ENCODE measurements around the gene MYO1D.

The MYO1D gene

GRCh38 chr17:32609884-32610650 lies 266.9 kb downstream of the MYO1D start:
- DNase-seq = no peak

DNA sequence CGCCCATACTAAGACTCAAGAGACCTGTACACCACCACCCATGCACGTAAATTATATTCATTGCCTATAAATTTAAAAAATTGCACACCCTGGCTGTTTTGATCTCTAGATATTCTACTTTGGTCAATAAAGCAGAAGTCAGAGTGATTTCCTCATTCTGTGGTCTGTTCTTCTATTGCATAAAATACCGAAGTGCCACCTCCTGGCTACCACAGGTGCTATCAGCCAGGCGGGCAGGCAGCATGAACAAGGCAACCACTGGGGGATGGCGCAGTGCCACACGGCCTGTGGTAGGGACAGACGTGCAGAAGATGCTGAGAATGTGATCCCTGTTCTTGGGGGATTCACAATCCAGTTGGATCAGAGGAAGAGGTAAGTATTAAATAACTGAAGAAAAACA lies 267.8 kb downstream of the MYO1D start:
- DNase-seq = no peak

- DNase-seq = no peak
Observed at GRCh38 chr17:32608267-32608666, 268.7 kb downstream of the MYO1D start.

- DNase-seq = no peak
Observed at GRCh38 chr17:32604966-32605365, 272.0 kb downstream of the MYO1D start.

GRCh38 chr17:32602396-32602795 lies 274.5 kb downstream of the MYO1D start:
- no peak for DNase-seq

GRCh38 chr17:32601866-32602265 lies 275.1 kb downstream of the MYO1D start:
- no peak for DNase-seq

- DNase-seq = no peak
Observed at GRCh38 chr17:32596628-32597027, 280.3 kb downstream of the MYO1D start.

- no peak for DNase-seq
Observed at GRCh38 chr17:32596206-32596605, 280.7 kb downstream of the MYO1D start.

DNA sequence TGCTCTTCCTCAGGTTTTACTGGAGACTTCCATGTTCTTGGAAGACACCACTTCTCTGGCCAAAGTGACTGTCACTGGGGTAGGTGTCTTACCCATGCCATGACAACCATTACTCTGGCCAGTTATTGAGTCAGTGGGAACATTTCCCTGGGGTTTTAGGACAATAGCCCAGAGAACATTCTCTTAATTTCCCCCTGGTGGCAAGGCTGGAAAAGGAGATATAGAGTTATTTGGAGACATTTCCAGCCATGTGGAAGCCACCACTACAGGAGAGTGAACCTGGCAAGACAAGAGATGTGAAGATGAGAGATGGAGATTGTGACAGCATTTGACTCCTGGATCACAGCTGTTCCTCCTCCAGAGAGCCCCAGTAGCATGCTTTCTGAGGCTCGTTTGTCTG lies 283.9 kb downstream of the MYO1D start:
- DNase-seq = no peak

GRCh38 chr17:32591405-32591804 lies 285.5 kb downstream of the MYO1D start:
- no peak for DNase-seq

- DNase-seq = no peak
Observed at GRCh38 chr17:32590974-32591373, 285.9 kb downstream of the MYO1D start.

DNA sequence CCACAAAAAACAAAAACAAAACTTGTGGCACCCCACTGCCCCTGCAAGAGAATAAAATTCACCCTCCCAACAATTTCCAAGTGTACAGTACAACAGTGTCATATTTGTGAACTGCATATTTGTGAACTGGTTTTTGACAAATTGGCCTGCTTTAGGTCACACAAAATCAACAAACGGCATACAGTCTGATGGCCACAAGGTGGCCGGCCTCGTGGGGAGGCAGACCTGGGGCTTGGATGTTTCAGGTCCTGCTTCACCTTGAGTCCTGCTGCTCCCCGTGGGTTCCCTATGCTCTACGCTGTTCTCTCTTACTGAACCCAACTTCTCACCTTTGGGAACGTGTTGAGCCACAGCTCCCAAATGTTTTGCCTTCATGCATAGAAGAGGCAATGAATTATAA lies 287.9 kb downstream of the MYO1D start:
- DNase-seq = no peak

DNA sequence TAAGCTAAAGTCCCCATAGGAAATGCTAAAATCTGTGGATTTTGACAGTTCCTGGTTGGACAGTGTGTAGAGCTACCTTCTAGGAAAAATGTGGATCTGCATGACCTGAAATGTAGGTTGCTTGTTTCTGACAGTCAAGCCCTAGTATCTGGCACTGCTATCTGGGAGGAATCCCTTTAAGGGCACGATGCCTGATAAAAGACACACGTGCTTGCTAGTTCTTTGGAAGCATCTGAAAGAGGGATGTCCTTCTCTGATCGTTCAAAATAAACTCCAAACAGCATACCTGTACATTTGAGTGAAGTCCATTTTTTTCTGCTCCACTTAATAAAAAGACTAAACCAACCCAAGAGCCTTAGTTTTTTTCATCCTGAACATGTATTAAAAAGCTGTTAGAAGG lies 288.8 kb downstream of the MYO1D start:
- DNase-seq = no peak

DNA sequence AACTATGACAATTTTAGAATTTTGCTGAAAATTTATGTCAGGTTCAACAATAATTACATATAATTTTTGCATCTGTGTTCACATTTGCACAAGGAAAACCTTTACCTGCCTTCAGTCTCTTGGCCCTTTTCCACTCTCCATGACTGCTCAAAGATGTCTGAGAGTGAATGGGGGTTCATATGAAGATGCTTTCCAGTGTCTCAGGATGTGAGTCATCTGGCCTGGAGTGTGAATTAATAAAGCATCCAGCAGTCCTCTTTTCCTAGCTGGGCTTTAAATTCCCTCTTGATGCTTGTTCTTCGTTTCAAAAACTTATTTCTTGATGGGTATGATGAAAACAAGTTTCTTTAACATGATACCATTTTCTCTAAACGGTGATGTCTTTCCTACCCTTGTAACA lies 290.3 kb downstream of the MYO1D start:
- no peak for DNase-seq

DNA sequence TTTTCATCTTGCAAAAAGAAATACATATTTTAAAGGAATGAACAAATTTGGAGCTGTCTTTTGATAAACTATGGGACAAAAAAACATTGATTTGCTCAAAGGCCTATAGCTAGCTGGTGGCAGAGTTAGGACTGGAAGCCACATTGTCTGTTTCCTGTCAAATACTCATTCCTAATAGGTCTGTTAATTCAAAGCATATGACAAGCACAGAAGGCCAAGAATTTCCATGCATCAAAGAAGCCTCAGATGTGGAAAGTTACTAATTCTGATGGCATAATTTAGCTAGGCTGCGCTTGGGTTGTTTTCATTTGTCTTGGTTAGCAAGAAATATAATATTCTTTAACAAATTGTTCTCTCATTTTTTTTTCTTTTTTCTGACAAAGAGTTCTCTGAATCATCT lies 292.1 kb downstream of the MYO1D start:
- DNase-seq = no peak

GRCh38 chr17:32583053-32583452 lies 293.9 kb downstream of the MYO1D start:
- DNase-seq = no peak

DNA sequence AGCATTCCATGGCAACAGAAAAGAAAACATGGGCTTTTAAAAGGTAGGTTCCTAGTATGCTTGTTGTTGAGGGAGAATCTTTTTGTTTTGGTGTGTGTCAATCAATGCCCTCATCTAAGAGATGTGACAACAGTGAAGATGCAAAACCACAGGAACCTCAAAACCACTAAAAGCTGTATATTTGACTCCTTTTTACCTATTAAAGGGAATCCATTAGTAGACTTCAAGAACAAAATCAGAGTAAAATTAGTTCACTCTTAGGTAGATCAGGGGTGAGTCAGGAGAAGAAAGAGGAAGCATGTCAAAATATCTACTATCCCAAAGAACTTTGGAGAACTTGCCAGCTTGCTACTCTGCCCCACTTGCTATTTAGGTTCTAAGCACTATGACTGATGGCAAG lies 301.1 kb downstream of the MYO1D start:
- DNase-seq = no peak

DNA sequence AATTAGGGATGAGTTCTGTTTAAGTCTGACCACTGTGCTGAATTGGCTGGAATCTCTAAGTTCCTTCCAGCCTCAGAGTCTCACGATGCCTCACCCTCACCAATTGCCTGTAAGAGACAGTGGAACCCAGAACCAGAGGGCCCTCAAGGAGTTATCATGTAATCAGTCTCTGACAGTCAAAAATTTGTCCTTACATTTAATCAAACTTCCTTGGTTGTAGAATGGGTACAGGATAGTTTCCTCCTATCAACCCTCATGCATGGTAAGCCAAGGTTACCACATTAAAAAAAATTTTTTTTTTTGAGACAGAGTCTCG lies 306.9 kb downstream of the MYO1D start:
- DNase-seq = no peak

DNA sequence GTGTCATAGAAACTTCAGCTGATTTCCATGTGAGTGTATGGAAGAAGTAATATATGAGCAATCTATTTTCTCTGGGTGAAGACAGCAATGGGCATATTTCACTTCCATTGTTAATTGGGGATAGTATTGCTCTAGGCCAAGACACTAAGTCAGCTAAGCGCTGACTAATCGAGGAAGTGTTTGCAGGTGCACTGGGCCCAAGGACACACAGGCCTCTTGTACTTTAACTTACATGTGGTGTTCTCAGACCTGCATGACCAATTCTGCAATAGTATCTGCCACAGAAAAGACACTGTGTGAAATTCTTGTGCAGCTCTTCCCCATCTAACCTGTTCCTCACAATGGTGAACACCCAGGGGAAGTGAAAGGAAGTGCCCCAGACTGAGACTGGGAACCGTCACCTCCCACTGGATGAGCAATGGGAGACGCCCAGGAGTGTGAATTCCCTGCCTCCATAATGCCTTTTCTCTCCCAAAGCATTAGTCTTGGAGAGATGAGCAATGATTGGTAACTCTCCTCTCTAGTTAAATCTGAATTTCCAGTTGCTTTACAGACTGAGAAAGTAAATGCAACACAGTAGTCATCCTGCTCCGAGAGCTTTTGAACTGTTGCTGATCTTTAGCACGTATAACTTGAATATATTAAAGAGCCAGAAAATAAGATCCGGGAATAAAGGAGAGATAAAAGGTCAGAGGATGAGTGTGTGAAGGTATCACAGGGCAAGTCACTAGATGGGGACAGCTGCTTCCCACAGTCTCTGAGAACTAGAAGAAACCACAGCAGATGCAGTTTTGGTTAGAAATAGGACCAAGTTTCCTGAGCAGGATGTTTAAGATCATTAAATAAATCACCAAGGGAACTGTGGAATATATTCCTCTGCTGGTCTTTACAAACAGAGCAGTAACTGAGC lies 307.5 kb downstream of the MYO1D start:
- DNase-seq = no peak

DNA sequence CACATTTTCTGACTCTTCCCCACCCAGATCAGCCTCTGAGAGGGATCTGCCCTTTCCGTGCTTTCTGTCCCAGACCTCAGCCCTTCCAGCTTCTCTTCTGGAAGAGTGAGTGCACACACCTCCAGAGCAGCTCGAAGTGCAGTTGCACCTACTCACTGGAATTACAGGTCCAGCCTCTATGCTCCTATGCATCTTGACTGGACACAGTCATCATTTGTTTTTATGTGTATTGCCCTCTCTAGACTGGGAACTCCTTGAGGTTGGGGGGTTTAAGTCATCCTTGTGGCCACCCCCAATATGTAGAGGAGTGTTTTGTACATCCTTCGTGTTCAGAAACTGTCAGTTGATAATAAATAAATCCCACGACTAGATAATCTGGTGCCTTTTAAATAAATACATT lies 308.2 kb downstream of the MYO1D start:
- DNase-seq = no peak

DNA sequence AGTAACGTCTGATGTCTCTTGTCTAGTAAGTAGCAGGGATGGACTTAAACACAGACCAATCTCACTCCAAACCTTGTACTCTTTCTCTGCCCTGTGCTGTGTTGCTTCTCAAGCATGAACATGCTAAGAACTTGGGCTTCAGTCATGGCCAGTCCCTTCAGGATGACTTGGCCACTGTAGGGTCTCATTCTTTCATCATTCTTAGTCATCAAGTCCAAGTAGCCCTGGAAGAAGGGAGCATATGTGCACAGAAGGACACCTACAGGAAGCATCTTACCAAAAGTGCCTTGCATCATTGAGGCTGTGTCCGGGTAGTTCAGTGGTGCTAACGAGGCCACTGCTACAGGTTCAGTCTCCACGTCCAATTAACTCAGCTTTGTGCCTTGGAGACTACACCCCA lies 309.4 kb downstream of the MYO1D start:
- DNase-seq = no peak

- no peak for DNase-seq
Observed at GRCh38 chr17:32567086-32567485, 309.8 kb downstream of the MYO1D start.

GRCh38 chr17:32566303-32566702 lies 310.6 kb downstream of the MYO1D start:
- no peak for DNase-seq

DNA sequence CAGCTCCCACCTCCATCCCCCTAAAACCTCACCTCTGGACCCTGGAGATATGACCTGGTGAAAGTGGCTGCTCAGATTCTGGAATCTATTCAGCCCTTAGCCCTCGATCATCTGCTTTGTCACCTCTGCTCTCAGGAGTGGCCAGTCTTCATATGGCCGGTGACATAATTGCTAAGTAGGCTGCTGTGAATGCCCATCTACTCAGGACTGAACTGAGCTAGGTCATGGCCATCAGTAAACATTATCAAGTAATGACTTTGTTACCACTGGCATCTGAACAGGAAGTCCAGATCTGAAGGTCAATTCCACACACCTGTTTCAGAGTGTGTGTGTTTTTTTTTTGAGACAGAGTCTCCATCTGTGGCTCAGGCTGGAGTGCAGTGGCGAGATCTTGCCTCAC lies 311.5 kb downstream of the MYO1D start:
- DNase-seq = no peak

DNA sequence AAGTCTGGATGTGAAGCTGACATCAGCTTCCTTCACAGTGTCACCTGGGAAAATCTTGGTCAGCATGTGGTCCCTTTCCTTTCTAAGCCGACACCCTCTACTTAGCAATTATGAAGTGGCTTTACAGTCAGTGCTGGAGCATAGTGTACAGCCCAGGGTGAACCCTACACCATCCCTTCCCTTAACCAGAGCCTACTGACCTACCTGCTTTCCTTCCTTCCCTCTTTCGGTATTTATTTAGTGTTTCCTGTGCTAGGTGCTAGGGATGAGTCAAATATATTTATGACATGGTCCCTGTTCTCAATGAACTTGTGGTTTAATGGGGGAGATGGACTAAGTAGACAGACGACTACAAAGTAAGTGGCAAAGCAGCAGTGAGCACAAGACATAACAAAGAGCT lies 312.6 kb downstream of the MYO1D start:
- no peak for DNase-seq

Measured in GOT3 (cell line).